Transverse colon (tissue), 4 donors: Measurements from ENCODE around the gene FAAH. TPM values are rescaled to one million over a fixed set of nuclear protein-coding genes. Genes with fewer than 3 reads are reported as not detected.

Source experiments
- DNase-seq: peaks from one replicate; pipeline ENCODE4 v3.0.0-alpha.2; 2019
- H3K27ac ChIP-seq, 4 donors: fragments of 200-600 bp; sonication (generic); 2 replicates each; pipeline ENCODE4 v1.5.1; 2016 to 2018; ENCODE audit warnings: inconsistent platforms in 4 of 4
- H3K27me3 ChIP-seq: fragments of 200-600 bp; sonication (generic); 2 replicates; pipeline ENCODE4 v1.5.1; 2017; ENCODE audit warnings: inconsistent platforms
- H3K36me3 ChIP-seq, 4 donors: fragments of 200-600 bp; sonication (generic); 2 replicates each; pipeline ENCODE4 v1.5.1; 2017 to 2019; ENCODE audit warnings: inconsistent platforms in 4 of 4
- H3K4me1 ChIP-seq, 4 donors: fragments of 200-600 bp; sonication (generic); 2 replicates each; pipeline ENCODE4 v1.5.1; 2017 to 2020; ENCODE audit warnings: inconsistent platforms in 4 of 4
- H3K4me3 ChIP-seq, 4 donors: fragments of 200-600 bp; sonication (generic); 1 replicate in 1 of 4; 2 replicates in 3 of 4; pipeline versions ENCODE4 v1.5.1 to v1.6.1; 2017 to 2019; ENCODE audit warnings: inconsistent platforms in 4 of 4
- H3K9me3 ChIP-seq, 2 donors: fragments of 200-600 bp; sonication (generic); 2 replicates each; pipeline ENCODE4 v1.5.1; 2017 to 2019; ENCODE audit warnings: inconsistent platforms in 2 of 2
- CTCF ChIP-seq, 5 experiments: fragments of 200-600 bp in 3 of 5; fragments of 450-650 bp in 2 of 5; sonication (generic) in 3 of 5; IDR thresholded peaks; 1 replicate in 2 of 5; 2 replicates in 3 of 5; pipeline ENCODE4 v1.5.1; 2016 to 2017; ENCODE audit warnings: antibody characterized with exemption in 5 of 5, inconsistent platforms in 3 of 5, mild to moderate bottlenecking in 2 of 5, moderate library complexity in 1 of 5
- EP300 ChIP-seq: sonication (generic); formaldehyde crosslinking; IDR thresholded peaks from one replicate; pipeline ENCODE4 v1.6.1; 2017; ENCODE audit warnings: antibody characterized with exemption, low read depth
- POLR2A ChIP-seq: fragments of 450-650 bp; IDR thresholded peaks from one replicate; pipeline ENCODE4 v1.6.1; 2016; ENCODE audit warnings: antibody characterized with exemption, mild to moderate bottlenecking, moderate library complexity
- POLR2AphosphoS5 ChIP-seq, 3 donors: sonication (generic); formaldehyde crosslinking; IDR thresholded peaks; one replicate each; pipeline ENCODE4 v1.6.1; 2016; ENCODE audit warnings: antibody characterized with exemption in 3 of 3
- WGBS, 2 donors: methylation state at CpG; one replicate each; pipeline ENCODE4 v1.1.5; 2018; ENCODE audit warnings: low coverage in 1 of 2; 5-methylcytosine and 5-hydroxymethylcytosine counted together
- in situ Hi-C, 4 donors: fragments of 200-750 bp; cut with MboI; loops; one replicate each; pipeline versions ENCODE4 v1.15.0 to v1.15.1; 2017; ENCODE audit warnings: low sequenced_read_pairs in 3 of 4, low pct_ligation_motif_present in 1 of 4, low pct_unique_long_range_greater_than_20kb in 1 of 4
- intact Hi-C: fragments of 100-400 bp; cut with DNase I; formaldehyde crosslinking; loops from one replicate; pipeline ENCODE4 v1.15.1; 2023; ENCODE audit warnings: low total_unique reads
- total RNA-seq, 4 donors: library from RNA; depleted of rRNA; stranded (reverse); fragments of >200 nt; gene quantifications; one replicate each; pipeline ENCODE4 v1.1.0, GENCODE V29; 2016

FAAH gene
- total RNA-seq, 4 donors from 2014 or later = 90.8 to 349 (median 141) TPM

- 83% methylated on average over 4 of the region's 4 CpGs; no CpG with 5 or more reads in 1 of the 2 donors for WGBS, 2 donors
- intact Hi-C loops = no loop called here
- no peak overlapping the region for H3K4me3 ChIP-seq
- no peak for TF ChIP-seq EP300
- no peak for TF ChIP-seq POLR2A
- no peak for TF ChIP-seq CTCF (IDR thresholded peaks at IDR 0.05)
- no peak for TF ChIP-seq POLR2AphosphoS5 (IDR thresholded peaks at IDR 0.05)
- H3K4me1 ChIP-seq = no peaks in the 10 kb centered on the region
- no peak overlapping the region for H3K27ac ChIP-seq
- DNase-seq = no peak
- in situ Hi-C loops = no loop called here
- no peaks in the 10 kb centered on the region for H3K36me3 ChIP-seq
- H3K27me3 ChIP-seq = peaks cover 15% of the 10 kb centered on the region
- no peaks in the 10 kb centered on the region for H3K9me3 ChIP-seq
These were observed 26.4 kb downstream of the FAAH start for GRCh38 chr1:46420533-46420915.

DNA sequence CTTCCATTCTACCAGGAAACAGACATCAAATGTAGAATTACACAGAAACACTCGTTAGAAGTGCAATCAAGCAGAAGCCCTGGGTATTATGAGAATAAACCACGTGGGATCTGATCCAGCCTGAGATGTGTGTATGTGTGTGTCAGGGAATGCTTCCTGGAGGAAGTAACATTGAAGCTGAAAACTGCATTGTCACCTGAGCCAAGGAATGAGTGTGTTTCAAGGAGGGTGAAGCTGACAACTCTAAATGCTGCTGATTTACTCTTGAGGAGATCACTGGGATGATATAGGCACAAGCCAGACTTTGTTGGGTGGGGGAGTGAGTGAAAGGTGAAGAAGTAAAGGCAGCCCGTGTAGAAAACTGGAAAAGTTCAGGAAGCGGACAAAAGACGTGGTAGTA lies 27.6 kb downstream of the FAAH start:
- H3K27me3 ChIP-seq = peaks cover 15% of the 10 kb centered on the region
- no peak overlapping the region for H3K4me3 ChIP-seq
- H3K4me1 ChIP-seq = no peaks in the 10 kb centered on the region
- H3K36me3 ChIP-seq = no peaks in the 10 kb centered on the region
- DNase-seq = no peak
- 43 to 52% methylated on average over 4 to 5 of the region's 5 CpGs for WGBS, 2 donors
- H3K9me3 ChIP-seq = no peaks in the 10 kb centered on the region
- H3K27ac ChIP-seq = no peak overlapping the region
- in situ Hi-C loops = no loop called here
- intact Hi-C loops = no loop called here
- no peak for TF ChIP-seq CTCF (IDR thresholded peaks at IDR 0.05)
- TF ChIP-seq POLR2A = no peak

DNA sequence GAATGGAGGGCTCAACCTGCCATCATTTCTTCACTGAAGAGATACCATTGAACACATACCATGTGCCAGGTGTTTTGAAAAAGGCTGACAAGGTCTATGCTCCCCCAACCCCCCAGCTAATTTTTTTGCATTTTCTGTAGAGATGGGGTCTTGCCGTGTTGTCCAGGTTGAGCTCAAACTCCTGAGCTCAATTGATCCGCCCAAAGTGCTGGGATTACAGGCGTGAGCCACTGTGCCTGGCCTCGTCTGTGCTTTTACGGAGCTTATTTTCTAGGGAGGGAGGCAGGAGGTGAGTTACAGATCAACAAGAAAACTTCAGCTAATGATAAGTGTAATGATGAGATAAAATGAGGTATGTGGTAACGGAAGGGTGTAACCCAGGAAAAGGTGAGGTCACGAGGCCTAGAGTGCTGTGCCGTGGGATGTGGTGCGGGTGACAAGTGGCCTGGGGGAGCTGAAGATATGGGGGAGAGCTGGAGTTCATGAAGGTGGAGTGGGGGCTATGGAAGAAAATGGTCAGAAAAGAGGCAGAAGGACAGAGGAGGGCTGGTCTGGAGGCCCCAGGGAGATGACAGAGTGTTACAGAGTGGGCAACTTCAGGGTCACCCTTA lies 28.2 kb downstream of the FAAH start:
- DNase-seq = no peak
- peaks cover 15% of the 10 kb centered on the region for H3K27me3 ChIP-seq

GRCh38 chr1:46423574-46424240 lies 29.6 kb downstream of the FAAH start:
- in situ Hi-C loops (no loop called here), intact Hi-C loops (no loop called here)
- TF ChIP-seq POLR2AphosphoS5 (IDR thresholded peaks at IDR 0.05) (no peak), EP300 (no peak), POLR2A (no peak), CTCF (IDR thresholded peaks at IDR 0.05) (no peak)
- Histone ChIP-seq H3K4me1 (no peaks in the 10 kb centered on the region), H3K4me3 (no peak overlapping the region), H3K27me3 (peaks cover 15% of the 10 kb centered on the region), H3K36me3 (no peaks in the 10 kb centered on the region), H3K9me3 (no peaks in the 10 kb centered on the region), H3K27ac (no peak overlapping the region)
- 47% methylated on average over 7 of the region's 16 CpGs; no CpG with 5 or more reads in 1 of the 2 donors for WGBS, 2 donors
- no peak for DNase-seq

More for the DNA sequence above, 28.2 kb downstream of the FAAH start:
- Histone ChIP-seq H3K36me3 (no peaks in the 10 kb centered on the region), H3K4me3 (no peak overlapping the region), H3K9me3 (no peaks in the 10 kb centered on the region), H3K4me1 (no peaks in the 10 kb centered on the region), H3K27ac (no peak overlapping the region)
- in situ Hi-C loops (no loop called here), intact Hi-C loops (no loop called here)
- TF ChIP-seq POLR2AphosphoS5 (IDR thresholded peaks at IDR 0.05) (no peak), POLR2A (no peak), EP300 (no peak), CTCF (IDR thresholded peaks at IDR 0.05) (no peak)
- 53 to 76% methylated on average over 2 to 9 of the region's 9 CpGs for WGBS, 2 donors
